ENCODE results near the gene PIK3R5.
A peak's percentile ranks its signal among the peaks of the same experiment; 100 is the strongest.

The PIK3R5 gene

GRCh38 chr17:8944748-8945147 lies 20.8 kb downstream of the PIK3R5 start:
- 0 out of 20 replicates have a peak overlapping the region, but pooled peaks of 1 of the 10 experiments have one; percentile 5 for H3K4me3 ChIP-seq
- H3K9me3 ChIP-seq (replicated peaks in 1 of 11), result peaks cover 0 to 49% (median 13%) of the 10 kb centered on the region in 11 experiments; a peak in 18 of 22 replicates
- TF ChIP-seq Cebpa-rat (IDR thresholded peaks at IDR 0.05), result no peak
- peaks cover 10 to 94% (median 36%) of the 10 kb centered on the region in 11 experiments; a peak in 20 of 22 replicates for H4K20me1 ChIP-seq
- H3K27me3 ChIP-seq, result no peaks in the 10 kb centered on the region
- H3K9ac ChIP-seq, result peak overlapping the region in 1 of 11 experiments; percentile 30; a peak in 1 of 22 replicates
- peak overlapping the region in 5 of 11 experiments; percentile 25 to 55 (median 32); a peak in 5 of 22 replicates for H3K27ac ChIP-seq
- H3K36me3 ChIP-seq, result peaks cover 8 to 79% (median 41%) of the 10 kb centered on the region in 11 experiments
- peak overlapping the region in 5 of 11 experiments; percentile 18 to 69 (median 43); a peak in 8 of 22 replicates for H3K4me2 ChIP-seq
- H3K4me1 ChIP-seq, result peaks cover 37 to 100% (median 59%) of the 10 kb centered on the region in 10 experiments

GRCh38 chr17:8944083-8944482 lies 21.4 kb downstream of the PIK3R5 start:
- H3K36me3 ChIP-seq, result peaks cover 8 to 81% (median 44%) of the 10 kb centered on the region in 11 experiments
- H3K27me3 ChIP-seq, result no peaks in the 10 kb centered on the region
- H3K4me3 ChIP-seq, result no peak overlapping the region
- H3K9ac ChIP-seq, result no peak overlapping the region
- no peak for TF ChIP-seq Cebpa-rat (IDR thresholded peaks at IDR 0.05)
- no peak overlapping the region for H3K27ac ChIP-seq
- peak overlapping the region in 1 of 11 experiments; percentile 92; a peak in 1 of 22 replicates for H3K4me2 ChIP-seq
- H3K4me1 ChIP-seq, result peaks cover 42 to 98% (median 60%) of the 10 kb centered on the region in 10 experiments
- peaks cover 0 to 49% (median 13%) of the 10 kb centered on the region in 11 experiments; a peak in 18 of 22 replicates for H3K9me3 ChIP-seq (replicated peaks in 1 of 11)
- peaks cover 15 to 94% (median 38%) of the 10 kb centered on the region in 11 experiments; a peak in 20 of 22 replicates for H4K20me1 ChIP-seq

GRCh38 chr17:8941980-8942622 lies 23.4 kb downstream of the PIK3R5 start:
- Histone ChIP-seq H3K9me3 (replicated peaks in 1 of 11) (peaks cover 0 to 41% (median 16%) of the 10 kb centered on the region in 11 experiments; a peak in 18 of 22 replicates), H3K4me2 (peak overlapping the region; percentile 61 to 95 (median 83)), H3K27me3 (no peaks in the 10 kb centered on the region), H3K4me1 (peaks cover 39 to 89% (median 47%) of the 10 kb centered on the region in 10 experiments), H4K20me1 (peaks cover 15 to 83% (median 38%) of the 10 kb centered on the region in 11 experiments; a peak in 20 of 22 replicates), H3K9ac (peak overlapping the region in 10 of 11 experiments; percentile 0 to 70 (median 34); a peak in 14 of 22 replicates), H3K36me3 (peaks cover 8 to 82% (median 52%) of the 10 kb centered on the region in 11 experiments), H3K4me3 (peak overlapping the region in 6 of 10 experiments; percentile 4 to 34 (median 22); a peak in 5 of 20 replicates), H3K27ac (peak overlapping the region; percentile 21 to 74 (median 51); a peak in 20 of 22 replicates)
- TF ChIP-seq Cebpa-rat (IDR thresholded peaks at IDR 0.05), result no peak

- peaks cover 8 to 78% (median 47%) of the 10 kb centered on the region in 11 experiments for H3K36me3 ChIP-seq
- H3K4me3 ChIP-seq, result peak overlapping the region in 6 of 10 experiments; percentile 4 to 34 (median 22); a peak in 6 of 20 replicates
- H3K4me2 ChIP-seq, result peak overlapping the region; percentile 61 to 95 (median 83)
- H3K9me3 ChIP-seq (replicated peaks in 1 of 11), result peaks cover 0 to 36% (median 16%) of the 10 kb centered on the region in 11 experiments; a peak in 18 of 22 replicates
- H3K9ac ChIP-seq, result peak overlapping the region in 10 of 11 experiments; percentile 0 to 70 (median 34); a peak in 14 of 22 replicates
- peaks cover 15 to 77% (median 38%) of the 10 kb centered on the region in 11 experiments; a peak in 20 of 22 replicates for H4K20me1 ChIP-seq
- no peak for TF ChIP-seq Cebpa-rat (IDR thresholded peaks at IDR 0.05)
- H3K27me3 ChIP-seq, result no peaks in the 10 kb centered on the region
- peak overlapping the region; percentile 21 to 74 (median 51); a peak in 20 of 22 replicates for H3K27ac ChIP-seq
- peaks cover 39 to 89% (median 47%) of the 10 kb centered on the region in 10 experiments for H3K4me1 ChIP-seq
Measured at GRCh38 chr17:8941520-8941919, 24.0 kb downstream of the PIK3R5 start.

GRCh38 chr17:8940866-8941471 lies 24.5 kb downstream of the PIK3R5 start:
- peaks cover 15 to 71% (median 38%) of the 10 kb centered on the region in 11 experiments; a peak in 20 of 22 replicates for H4K20me1 ChIP-seq
- peaks cover 39 to 89% (median 47%) of the 10 kb centered on the region in 10 experiments for H3K4me1 ChIP-seq
- no peaks in the 10 kb centered on the region for H3K27me3 ChIP-seq
- H3K4me2 ChIP-seq, result peak overlapping the region; percentile 61 to 95 (median 83)
- peaks cover 0 to 31% (median 13%) of the 10 kb centered on the region in 11 experiments; a peak in 18 of 22 replicates for H3K9me3 ChIP-seq (replicated peaks in 1 of 11)
- no peak for TF ChIP-seq Cebpa-rat (IDR thresholded peaks at IDR 0.05)
- peak overlapping the region in 3 of 10 experiments; percentile 4 to 33 (median 18); a peak in 3 of 20 replicates for H3K4me3 ChIP-seq
- peak overlapping the region; percentile 21 to 74 (median 51); a peak in 17 of 22 replicates for H3K27ac ChIP-seq
- H3K36me3 ChIP-seq, result peaks cover 8 to 73% (median 42%) of the 10 kb centered on the region in 11 experiments
- H3K9ac ChIP-seq, result peak overlapping the region in 7 of 11 experiments; percentile 15 to 70 (median 41); a peak in 8 of 22 replicates

- Histone ChIP-seq H3K4me3 (no peak overlapping the region), H3K9ac (no peak overlapping the region; a peak in 2 of 22 replicates), H3K27me3 (no peaks in the 10 kb centered on the region), H4K20me1 (peaks cover 15 to 59% (median 33%) of the 10 kb centered on the region in 11 experiments; a peak in 20 of 22 replicates), H3K4me1 (peaks cover 50 to 89% (median 54%) of the 10 kb centered on the region in 10 experiments), H3K9me3 (replicated peaks in 1 of 11) (peaks cover 0 to 22% (median 10%) of the 10 kb centered on the region in 11 experiments; a peak in 16 of 22 replicates), H3K36me3 (peaks cover 8 to 60% (median 29%) of the 10 kb centered on the region in 11 experiments), H3K27ac (peak overlapping the region in 6 of 11 experiments; percentile 6 to 74 (median 42); a peak in 5 of 22 replicates), H3K4me2 (peak overlapping the region; percentile 61 to 95 (median 83); a peak in 19 of 22 replicates)
- no peak for TF ChIP-seq Cebpa-rat (IDR thresholded peaks at IDR 0.05)
Measured at GRCh38 chr17:8939496-8940334, 25.8 kb downstream of the PIK3R5 start.

GRCh38 chr17:8938933-8939332 lies 26.6 kb downstream of the PIK3R5 start:
- Histone ChIP-seq H3K27ac (no peak overlapping the region), H3K4me3 (no peak overlapping the region), H3K4me2 (no peak overlapping the region; a peak in 2 of 22 replicates), H3K27me3 (no peaks in the 10 kb centered on the region), H3K9me3 (replicated peaks in 1 of 11) (peaks cover 0 to 17% (median 2%) of the 10 kb centered on the region in 11 experiments; a peak in 11 of 22 replicates), H3K9ac (no peak overlapping the region), H3K4me1 (peaks cover 50 to 89% (median 57%) of the 10 kb centered on the region in 10 experiments), H4K20me1 (peaks cover 15 to 54% (median 32%) of the 10 kb centered on the region in 11 experiments; a peak in 20 of 22 replicates), H3K36me3 (peaks cover 1 to 53% (median 21%) of the 10 kb centered on the region in 11 experiments; a peak in 18 of 22 replicates)
- TF ChIP-seq Cebpa-rat (IDR thresholded peaks at IDR 0.05), result no peak

Data from BLaER1 treated with 17β-estradiol and CSF1 and Interleukin-3, amounts not matched to agents 10 nM and 100 nM (cell line).